K562 (cell line): Measurements from ENCODE around the gene DBNDD2. TPM values are rescaled to one million over a fixed set of nuclear protein-coding genes. Genes with fewer than 3 reads are reported as not detected.
A peak's percentile ranks its signal among the peaks of the same experiment; 100 is the strongest.

Source experiments
- FOXJ2 ChIP-seq: fragments of 200-800 bp; sonication (Bioruptor generic); IDR thresholded peaks from 2 replicates; pipeline ENCODE4 v1.6.1; 2016; ENCODE audit warnings: missing genetic modification characterization, missing compliant biosample characterization
- KAT2B ChIP-seq: IDR thresholded peaks from one replicate; pipeline ENCODE4 v1.6.1; 2012; ENCODE audit warnings: low read depth, mild to moderate bottlenecking, control low read depth, inconsistent platforms, low read length, moderate library complexity
- PHB ChIP-seq: fragments of 250-450 bp; sonication (Bioruptor Pico); IDR thresholded peaks from 2 replicates; pipeline ENCODE4 v1.5.0; 2021
- RBM22 ChIP-seq: fragments of 200-400 bp; formaldehyde crosslinking; IDR thresholded peaks from 2 replicates; pipeline ENCODE4 v1.6.1; 2018; ENCODE audit warnings: low read length, low read depth; ENCODE audit not compliant: poor library complexity, severe bottlenecking
- ZNF24 ChIP-seq: fragments of 450-650 bp; IDR thresholded peaks from 2 replicates; pipeline ENCODE4 v1.6.1; 2016
- polyA plus RNA-seq, 8 experiments: library from polyadenylated mRNA; depleted of rRNA in 4 of 8; stranded (reverse) in 5 of 8; unstranded in 3 of 8; fragments of >200 nt; fragmentation: Nextera tagmentation in 2 of 8; fragmentation: Illumina TruSeq in 1 of 8; extraction: Ambion mirVana in 2 of 8; extraction: Trizol in 1 of 8; gene quantifications; 2 replicates each; pipeline versions ENCODE4 v1.2.1 to v1.2.3, GENCODE V29; 2011 to 2014; ENCODE audit warnings: inconsistent platforms in 1 of 8, missing spikeins in 1 of 8
- total RNA-seq, 7 experiments: library from RNA; depleted of rRNA in 6 of 7; stranded (reverse); fragments of >200 nt in 6 of 7; fragmentation: Illumina TruSeq in 2 of 7; extraction: Trizol in 2 of 7; gene quantifications; 2 replicates each; pipeline versions ENCODE4 v1.2.1 to v1.2.3, GENCODE V29; 2011 to 2021; ENCODE audit warnings: low replicate concordance in 1 of 7
- TF ChIP-seq, protein P1 (sequence below), 2 experiments: fragments of 450-650 bp; IDR thresholded peaks; 2 replicates each; pipeline ENCODE4 v1.6.1; 2018; ENCODE audit warnings: mild to moderate bottlenecking in 2 of 2, low read depth in 1 of 2; ENCODE audit not compliant: partially characterized antibody in 2 of 2
- TF ChIP-seq, protein P2 (sequence below): fragments of 250-450 bp; sonication (Bioruptor Pico); IDR thresholded peaks from 2 replicates; pipeline ENCODE4 v1.8.0; 2022; ENCODE audit warnings: moderate library complexity, mild to moderate bottlenecking, inconsistent platforms
- TF ChIP-seq, protein P3 (sequence below): fragments of 450-650 bp; IDR thresholded peaks from one replicate; pipeline ENCODE4 v1.6.1; 2018; ENCODE audit warnings: mild to moderate bottlenecking, moderate library complexity; ENCODE audit not compliant: partially characterized antibody
- TF ChIP-seq, protein P4 (sequence below): fragments of 450-650 bp; formaldehyde crosslinking; IDR thresholded peaks from 2 replicates; pipeline ENCODE4 v1.4.0; 2022; ENCODE audit warnings: missing genetic modification characterization
- TF ChIP-seq, protein P5 (sequence below): fragments of 250-450 bp; sonication (Bioruptor Pico); IDR thresholded peaks from 2 replicates; pipeline ENCODE4 v1.8.0; 2021; ENCODE audit warnings: moderate library complexity, mild to moderate bottlenecking, inconsistent platforms

DBNDD2 gene
- total and polyA plus RNA-seq, 9 of the 15 experiments (the other 6 are each of a cell fraction or from before 2014, with no cell fraction given), result 12.8 to 64.0 (median 35.8) TPM

DNA sequence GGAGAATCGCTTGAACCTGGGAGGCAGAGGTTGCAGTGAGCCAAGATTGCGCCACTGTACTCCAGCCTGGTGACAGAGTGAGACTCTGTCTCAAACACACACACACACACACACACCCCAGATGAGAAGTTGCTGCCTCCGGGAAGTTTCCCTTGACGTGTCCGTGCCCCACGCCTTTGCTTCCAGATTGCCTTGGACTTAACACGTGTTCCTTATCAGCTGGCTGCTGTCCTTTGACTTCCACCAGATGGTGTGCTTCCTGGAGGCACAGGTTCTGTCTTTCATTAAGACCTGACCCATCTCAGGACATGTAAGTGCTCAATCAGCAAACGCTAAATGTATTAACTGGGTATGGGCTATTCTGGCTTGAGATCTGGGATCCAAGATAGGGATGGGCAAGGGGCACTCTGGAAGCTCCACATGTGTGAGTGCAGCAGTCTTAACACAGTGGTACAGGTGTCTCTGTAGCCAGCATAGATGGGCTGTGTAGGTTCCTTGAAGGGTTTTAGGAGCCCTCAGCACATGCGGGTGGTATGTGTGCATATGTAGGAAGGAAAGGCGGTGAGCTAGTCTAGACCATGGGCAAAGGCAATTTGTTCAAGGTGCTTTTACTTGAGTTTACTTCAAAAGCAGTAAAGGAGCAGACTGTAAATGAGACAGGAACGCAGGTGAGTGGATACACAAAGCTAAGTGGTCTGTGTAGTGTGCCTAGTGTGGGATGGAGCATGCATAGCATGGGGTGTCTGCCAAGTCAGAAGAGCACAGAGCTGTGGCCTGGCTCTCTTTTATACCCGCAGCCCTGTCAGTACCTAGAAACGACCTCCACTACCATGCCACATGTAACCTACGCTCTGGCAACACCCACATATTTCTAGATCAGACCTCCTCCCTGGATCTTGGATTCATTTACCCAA lies 19.4 kb downstream of the DBNDD2 start (continued):
- TF ChIP-seq, protein P1, sequence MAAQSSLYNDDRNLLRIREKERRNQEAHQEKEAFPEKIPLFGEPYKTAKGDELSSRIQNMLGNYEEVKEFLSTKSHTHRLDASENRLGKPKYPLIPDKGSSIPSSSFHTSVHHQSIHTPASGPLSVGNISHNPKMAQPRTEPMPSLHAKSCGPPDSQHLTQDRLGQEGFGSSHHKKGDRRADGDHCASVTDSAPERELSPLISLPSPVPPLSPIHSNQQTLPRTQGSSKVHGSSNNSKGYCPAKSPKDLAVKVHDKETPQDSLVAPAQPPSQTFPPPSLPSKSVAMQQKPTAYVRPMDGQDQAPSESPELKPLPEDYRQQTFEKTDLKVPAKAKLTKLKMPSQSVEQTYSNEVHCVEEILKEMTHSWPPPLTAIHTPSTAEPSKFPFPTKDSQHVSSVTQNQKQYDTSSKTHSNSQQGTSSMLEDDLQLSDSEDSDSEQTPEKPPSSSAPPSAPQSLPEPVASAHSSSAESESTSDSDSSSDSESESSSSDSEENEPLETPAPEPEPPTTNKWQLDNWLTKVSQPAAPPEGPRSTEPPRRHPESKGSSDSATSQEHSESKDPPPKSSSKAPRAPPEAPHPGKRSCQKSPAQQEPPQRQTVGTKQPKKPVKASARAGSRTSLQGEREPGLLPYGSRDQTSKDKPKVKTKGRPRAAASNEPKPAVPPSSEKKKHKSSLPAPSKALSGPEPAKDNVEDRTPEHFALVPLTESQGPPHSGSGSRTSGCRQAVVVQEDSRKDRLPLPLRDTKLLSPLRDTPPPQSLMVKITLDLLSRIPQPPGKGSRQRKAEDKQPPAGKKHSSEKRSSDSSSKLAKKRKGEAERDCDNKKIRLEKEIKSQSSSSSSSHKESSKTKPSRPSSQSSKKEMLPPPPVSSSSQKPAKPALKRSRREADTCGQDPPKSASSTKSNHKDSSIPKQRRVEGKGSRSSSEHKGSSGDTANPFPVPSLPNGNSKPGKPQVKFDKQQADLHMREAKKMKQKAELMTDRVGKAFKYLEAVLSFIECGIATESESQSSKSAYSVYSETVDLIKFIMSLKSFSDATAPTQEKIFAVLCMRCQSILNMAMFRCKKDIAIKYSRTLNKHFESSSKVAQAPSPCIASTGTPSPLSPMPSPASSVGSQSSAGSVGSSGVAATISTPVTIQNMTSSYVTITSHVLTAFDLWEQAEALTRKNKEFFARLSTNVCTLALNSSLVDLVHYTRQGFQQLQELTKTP (IDR thresholded peaks at IDR 0.05; ENCODE audit: low read depth in 1 of 2, partially characterized antibody in 2 of 2), result no peak
- TF ChIP-seq PHB (no peak), KAT2B (no peak), ZNF24 (no peak), FOXJ2 (tag) (no peak), RBM22 (no peak)
- TF ChIP-seq, protein P2, sequence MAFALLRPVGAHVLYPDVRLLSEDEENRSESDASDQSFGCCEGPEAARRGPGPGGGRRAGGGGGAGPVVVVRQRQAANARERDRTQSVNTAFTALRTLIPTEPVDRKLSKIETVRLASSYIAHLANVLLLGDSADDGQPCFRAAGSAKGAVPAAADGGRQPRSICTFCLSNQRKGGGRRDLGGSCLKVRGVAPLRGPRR (CRISPR knock-in tag), result no peak
- TF ChIP-seq, protein P3, sequence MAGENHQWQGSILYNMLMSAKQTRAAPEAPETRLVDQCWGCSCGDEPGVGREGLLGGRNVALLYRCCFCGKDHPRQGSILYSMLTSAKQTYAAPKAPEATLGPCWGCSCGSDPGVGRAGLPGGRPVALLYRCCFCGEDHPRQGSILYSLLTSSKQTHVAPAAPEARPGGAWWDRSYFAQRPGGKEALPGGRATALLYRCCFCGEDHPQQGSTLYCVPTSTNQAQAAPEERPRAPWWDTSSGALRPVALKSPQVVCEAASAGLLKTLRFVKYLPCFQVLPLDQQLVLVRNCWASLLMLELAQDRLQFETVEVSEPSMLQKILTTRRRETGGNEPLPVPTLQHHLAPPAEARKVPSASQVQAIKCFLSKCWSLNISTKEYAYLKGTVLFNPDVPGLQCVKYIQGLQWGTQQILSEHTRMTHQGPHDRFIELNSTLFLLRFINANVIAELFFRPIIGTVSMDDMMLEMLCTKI, result no peak
- TF ChIP-seq, protein P4, sequence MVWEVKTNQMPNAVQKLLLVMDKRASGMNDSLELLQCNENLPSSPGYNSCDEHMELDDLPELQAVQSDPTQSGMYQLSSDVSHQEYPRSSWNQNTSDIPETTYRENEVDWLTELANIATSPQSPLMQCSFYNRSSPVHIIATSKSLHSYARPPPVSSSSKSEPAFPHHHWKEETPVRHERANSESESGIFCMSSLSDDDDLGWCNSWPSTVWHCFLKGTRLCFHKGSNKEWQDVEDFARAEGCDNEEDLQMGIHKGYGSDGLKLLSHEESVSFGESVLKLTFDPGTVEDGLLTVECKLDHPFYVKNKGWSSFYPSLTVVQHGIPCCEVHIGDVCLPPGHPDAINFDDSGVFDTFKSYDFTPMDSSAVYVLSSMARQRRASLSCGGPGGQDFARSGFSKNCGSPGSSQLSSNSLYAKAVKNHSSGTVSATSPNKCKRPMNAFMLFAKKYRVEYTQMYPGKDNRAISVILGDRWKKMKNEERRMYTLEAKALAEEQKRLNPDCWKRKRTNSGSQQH, result 0 out of 2 replicates have a peak, but pooled peaks have one; percentile 33
- TF ChIP-seq, protein P5, sequence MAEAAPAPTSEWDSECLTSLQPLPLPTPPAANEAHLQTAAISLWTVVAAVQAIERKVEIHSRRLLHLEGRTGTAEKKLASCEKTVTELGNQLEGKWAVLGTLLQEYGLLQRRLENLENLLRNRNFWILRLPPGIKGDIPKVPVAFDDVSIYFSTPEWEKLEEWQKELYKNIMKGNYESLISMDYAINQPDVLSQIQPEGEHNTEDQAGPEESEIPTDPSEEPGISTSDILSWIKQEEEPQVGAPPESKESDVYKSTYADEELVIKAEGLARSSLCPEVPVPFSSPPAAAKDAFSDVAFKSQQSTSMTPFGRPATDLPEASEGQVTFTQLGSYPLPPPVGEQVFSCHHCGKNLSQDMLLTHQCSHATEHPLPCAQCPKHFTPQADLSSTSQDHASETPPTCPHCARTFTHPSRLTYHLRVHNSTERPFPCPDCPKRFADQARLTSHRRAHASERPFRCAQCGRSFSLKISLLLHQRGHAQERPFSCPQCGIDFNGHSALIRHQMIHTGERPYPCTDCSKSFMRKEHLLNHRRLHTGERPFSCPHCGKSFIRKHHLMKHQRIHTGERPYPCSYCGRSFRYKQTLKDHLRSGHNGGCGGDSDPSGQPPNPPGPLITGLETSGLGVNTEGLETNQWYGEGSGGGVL (CRISPR knock-in tag), result no peak
